Spleen (tissue), 7 donors: ENCODE results near the gene ZNF385D.
A peak's percentile ranks its signal among the peaks of the same experiment; 100 is the strongest.

Experiments used
- CTCF ChIP-seq, 11 experiments: fragments of 200-600 bp in 7 of 11; fragments of 450-650 bp in 4 of 11; sonication (generic) in 4 of 11; IDR thresholded peaks in 8 of 11; conservative IDR thresholded peaks in 3 of 11; 1 replicate in 7 of 11; 2 replicates in 4 of 11; pipeline versions ENCODE4 v1.4.0 to v1.8.0; 2016 to 2021; ENCODE audit warnings: antibody characterized with exemption in 11 of 11, inconsistent platforms in 4 of 11, mild to moderate bottlenecking in 1 of 11
- POLR2A ChIP-seq, 3 donors: fragments of 450-650 bp; IDR thresholded peaks; one replicate each; pipeline ENCODE4 v1.5.1; 2017; ENCODE audit warnings: antibody characterized with exemption in 3 of 3, mild to moderate bottlenecking in 1 of 3
- POLR2AphosphoS5 ChIP-seq, 3 donors: sonication (generic); formaldehyde crosslinking; IDR thresholded peaks; one replicate each; pipeline ENCODE4 v1.5.1; 2017; ENCODE audit warnings: antibody characterized with exemption in 3 of 3
- donor health status: DM: no; HTN: no; CAD: no; lungs with moderate emphysema.
- donor health status: DM: no; HTN: no; CAD: no.
- donor health status: DM: no; HTN: no; CAD: no.

- TF ChIP-seq POLR2AphosphoS5 (IDR thresholded peaks at IDR 0.05) (peak in 2 of 3 donors; percentile 28 to 29), CTCF (IDR thresholded peaks at IDR 0.05 in 8 of 11, conservative IDR thresholded peaks at IDR 0.05 in 3 of 11) (no peak), POLR2A (IDR thresholded peaks at IDR 0.05) (no peak)
These were observed at the start of gene ZNF385D for GRCh38 chr3:21750831-21751391.
